Measurements from ENCODE around the gene AMELX. TPM values are rescaled to one million over a fixed set of nuclear protein-coding genes. Genes with fewer than 3 reads are reported as not detected.

AMELX gene
- total and polyA plus RNA-seq, 7 donors: not detected

DNA sequence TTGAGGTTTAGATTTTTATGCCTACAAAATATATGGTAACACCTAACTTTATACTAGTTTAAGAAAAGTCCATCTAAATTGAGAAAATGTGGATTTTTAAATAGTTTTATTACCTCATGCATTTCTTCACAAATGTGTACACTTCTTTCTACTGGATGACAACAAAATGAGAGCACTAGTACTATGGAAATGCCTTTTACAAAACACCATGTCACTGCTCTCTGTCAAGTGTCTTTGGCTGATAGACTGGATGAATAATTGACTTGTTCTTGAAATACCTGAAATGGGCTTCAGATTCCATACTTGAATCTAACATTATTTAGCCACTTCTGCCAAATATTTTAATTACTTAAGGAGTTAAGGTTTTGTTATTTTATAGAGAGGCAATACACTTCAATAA lies 49.5 kb downstream of the AMELX start:
- Histone ChIP-seq H3K27me3 (no peaks in the 10 kb centered on the region), H3K4me1 (peaks cover 0 to 16% (median 9%) of the 10 kb centered on the region in 4 donors), H3K27ac (no peak overlapping the region), H3K36me3 (no peaks in the 10 kb centered on the region), H3K9me3 (no peaks in the 10 kb centered on the region), H3K4me3 (no peak overlapping the region)
- DNase-seq: no peak
- no peak for TF ChIP-seq CTCF (IDR thresholded peaks at IDR 0.05)
- TF ChIP-seq EP300 (IDR thresholded peaks at IDR 0.05): no peak
- TF ChIP-seq POLR2AphosphoS5 (IDR thresholded peaks at IDR 0.05): no peak
- no peak for TF ChIP-seq POLR2A (IDR thresholded peaks at IDR 0.05)
- intact Hi-C loops (cut with DNase I): no loop called here

GRCh38 chrX:11346121-11346682 lies 53.0 kb downstream of the AMELX start:
- TF ChIP-seq CTCF (IDR thresholded peaks at IDR 0.05) (no peak), EP300 (IDR thresholded peaks at IDR 0.05) (no peak), POLR2A (IDR thresholded peaks at IDR 0.05) (no peak), POLR2AphosphoS5 (IDR thresholded peaks at IDR 0.05) (peak in 1 of 4 donors; percentile 23)
- 81 to 84% methylated on average over 2 of the region's 2 CpGs for WGBS, 2 donors
- intact Hi-C loops (cut with DNase I): no loop called here
- Histone ChIP-seq H3K27me3 (no peaks in the 10 kb centered on the region), H3K9me3 (no peaks in the 10 kb centered on the region), H3K4me3 (no peak overlapping the region), H3K36me3 (no peaks in the 10 kb centered on the region), H3K4me1 (peaks cover 0 to 29% (median 15%) of the 10 kb centered on the region in 4 donors), H3K27ac (peak overlapping the region in 2 of 4 donors; percentile 49 to 50)
- no peak for DNase-seq

DNA sequence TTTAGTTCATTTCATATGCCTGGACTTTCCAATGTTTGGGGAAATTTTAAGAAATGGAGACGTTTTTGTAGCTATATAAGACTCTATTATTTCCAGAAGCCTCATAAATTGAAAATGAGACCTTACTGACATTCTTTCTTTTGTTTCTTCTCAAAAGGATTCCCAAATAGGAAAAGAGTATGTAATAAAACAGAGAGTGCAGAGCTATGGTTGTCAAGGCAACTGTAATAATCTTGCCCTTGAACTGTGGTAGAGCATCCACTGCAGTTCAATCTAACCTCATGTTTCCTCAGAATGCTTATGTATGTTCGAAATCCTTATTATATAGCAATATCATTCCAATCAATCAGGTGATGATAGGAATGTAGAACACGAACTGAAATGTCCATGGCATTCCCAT lies 54.1 kb downstream of the AMELX start:
- Histone ChIP-seq H3K4me1 (peaks cover 0 to 32% (median 6%) of the 10 kb centered on the region in 4 donors), H3K27me3 (no peaks in the 10 kb centered on the region), H3K36me3 (no peaks in the 10 kb centered on the region), H3K27ac (peak overlapping the region in 2 of 4 donors; percentile 14 to 31), H3K4me3 (no peak overlapping the region), H3K9me3 (no peaks in the 10 kb centered on the region)
- TF ChIP-seq POLR2A (IDR thresholded peaks at IDR 0.05): no peak
- TF ChIP-seq POLR2AphosphoS5 (IDR thresholded peaks at IDR 0.05): no peak
- TF ChIP-seq EP300 (IDR thresholded peaks at IDR 0.05): no peak
- TF ChIP-seq CTCF (IDR thresholded peaks at IDR 0.05): no peak
- WGBS, 2 donors: 69 to 82% methylated on average over 3 of the region's 3 CpGs
- DNase-seq: no peak
- intact Hi-C loops (cut with DNase I): no loop called here

DNA sequence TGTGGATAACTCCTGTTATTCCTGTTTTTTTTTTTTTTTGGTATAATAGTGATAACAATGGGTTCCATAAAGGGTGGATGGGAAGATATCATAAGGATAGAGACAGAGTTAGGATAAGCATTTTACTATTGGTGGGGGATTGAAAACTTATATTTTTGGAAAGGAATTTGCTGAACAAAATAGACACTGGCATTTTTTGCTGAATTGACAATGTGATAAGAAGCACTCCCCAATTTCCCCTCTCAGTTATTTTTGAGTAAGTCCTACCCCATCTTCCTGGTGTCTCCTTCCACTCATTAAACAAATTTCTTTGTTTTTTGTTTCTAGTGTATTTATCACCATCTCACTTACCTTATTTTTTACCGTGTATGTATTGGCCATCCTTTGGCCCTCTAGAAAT lies 55.8 kb downstream of the AMELX start:
- DNase-seq: no peak
- no peak for TF ChIP-seq POLR2A (IDR thresholded peaks at IDR 0.05)
- no peak for TF ChIP-seq EP300 (IDR thresholded peaks at IDR 0.05)
- no peak for TF ChIP-seq CTCF (IDR thresholded peaks at IDR 0.05)
- no peak for TF ChIP-seq POLR2AphosphoS5 (IDR thresholded peaks at IDR 0.05)
- no peaks in the 10 kb centered on the region for H3K36me3 ChIP-seq
- intact Hi-C loops (cut with DNase I): no loop called here
- H3K9me3 ChIP-seq: no peaks in the 10 kb centered on the region
- H3K27me3 ChIP-seq: no peaks in the 10 kb centered on the region
- 91% methylated on average over 1 of the region's 1 CpG for WGBS, 2 donors
- peaks cover 0 to 47% (median 6%) of the 10 kb centered on the region in 4 donors for H3K4me1 ChIP-seq
- H3K4me3 ChIP-seq: no peak overlapping the region
- H3K27ac ChIP-seq: peak overlapping the region in 2 of 4 donors; percentile 68 to 83

Data from sigmoid colon (tissue), 7 donors.